Calu3 (cell line): ENCODE measurements around the gene FLT3LG. TPM values are rescaled to one million over a fixed set of nuclear protein-coding genes. Genes with fewer than 3 reads are reported as not detected.
A peak's percentile ranks its signal among the peaks of the same experiment; 100 is the strongest.

Experiments
- BruUV-seq: library from RNA; stranded (reverse); fragments of 400-500 nt; replicated peaks from 2 replicates; lab custom pipeline; 2021; lab: Mats Ljungman, UMichigan
- CTCF ChIA-PET: fragments of 300-600 bp; sonication (Branson Sonifier 250); formaldehyde crosslinking; loops from one replicate; lab custom pipeline; 2022; ENCODE audit warnings: antibody characterized with exemption; lab: Charles Lee
- DNase-seq: peaks from one replicate; pipeline ENCODE4 v3.0.0; 2022
- H3K27ac Mint-ChIP-seq: one replicate; pipeline ENCODE4 v1.8.0; 2022; ENCODE audit warnings: mixed read lengths; ENCODE audit not compliant: unreplicated experiment
- H3K27me3 Mint-ChIP-seq: one replicate; pipeline ENCODE4 v1.8.0; 2022; ENCODE audit warnings: mixed read lengths; ENCODE audit not compliant: unreplicated experiment
- H3K36me3 Mint-ChIP-seq: one replicate; pipeline ENCODE4 v1.8.0; 2022; ENCODE audit warnings: mild to moderate bottlenecking, moderate library complexity, mixed read lengths; ENCODE audit not compliant: insufficient read depth, unreplicated experiment
- H3K4me1 Mint-ChIP-seq: one replicate; pipeline ENCODE4 v1.8.0; 2022; ENCODE audit warnings: mild to moderate bottlenecking, low read depth, mixed read lengths; ENCODE audit not compliant: unreplicated experiment
- H3K4me3 Mint-ChIP-seq: one replicate; pipeline ENCODE4 v1.8.0; 2022; ENCODE audit warnings: mild to moderate bottlenecking, low read depth, moderate library complexity, mixed read lengths; ENCODE audit not compliant: unreplicated experiment
- H3K9me3 Mint-ChIP-seq: one replicate; pipeline ENCODE4 v1.8.0; 2022; ENCODE audit warnings: low read depth, mixed read lengths; ENCODE audit not compliant: unreplicated experiment
- intact Hi-C: fragments of 100-400 bp; cut with micrococcal nuclease; formaldehyde crosslinking; loops from one replicate; pipeline ENCODE4 v1.10.0; 2022; ENCODE audit not compliant: unreplicated experiment
- microRNA-seq: library from miRNA; unstranded; fragments of <30 nt; microRNA quantifications from one replicate; pipeline ENCODE4 v1.2.0, GENCODE V29; 2022
- total RNA-seq: library from RNA; stranded (reverse); gene quantifications from 2 replicates; pipeline ENCODE4 v1.2.3, GENCODE V29; 2022
- TF ChIP-seq, protein P1 (sequence below): fragments of 200-600 bp; IDR thresholded peaks from one replicate; pipeline ENCODE4 v1.8.0; 2022; ENCODE audit warnings: antibody characterized with exemption; ENCODE audit not compliant: unreplicated experiment

The FLT3LG gene
- total RNA-seq, 1 experiment from 2014 or later: 4.8 TPM

DNA sequence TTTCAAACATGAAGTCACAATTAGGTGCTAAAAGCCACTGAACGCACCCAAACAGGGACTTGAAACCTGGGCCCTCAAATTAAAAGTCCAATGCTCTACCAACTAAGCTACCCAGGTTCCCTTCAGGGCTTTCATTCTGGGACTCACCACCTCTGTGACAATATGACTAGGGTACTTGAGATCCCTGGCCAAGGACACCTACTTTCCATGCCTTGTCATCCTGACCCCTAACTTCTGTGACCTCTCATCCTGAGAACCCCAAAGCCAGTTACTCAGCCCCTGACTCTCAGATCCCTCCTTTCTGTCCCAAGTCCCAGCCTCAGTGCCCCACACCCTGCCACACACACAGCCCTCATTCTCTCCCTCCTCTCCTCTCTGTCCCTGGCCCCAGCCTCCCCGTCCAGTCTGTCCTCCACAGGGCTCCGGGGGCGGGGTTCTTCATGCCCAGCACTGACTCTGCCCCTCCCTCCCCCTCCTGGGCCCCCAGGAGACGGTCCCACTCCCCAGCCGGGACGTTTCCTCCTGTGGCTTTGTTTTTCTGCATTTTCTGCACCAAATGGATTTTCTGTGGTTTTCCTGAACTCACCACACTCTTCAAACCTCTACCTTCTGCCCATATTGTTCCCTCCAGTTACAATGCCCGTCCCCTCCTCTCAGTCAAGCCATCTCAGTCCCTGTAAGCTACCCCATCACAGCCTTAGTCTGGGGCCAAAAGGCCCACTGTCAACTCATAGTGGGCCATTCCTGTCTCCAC is 60.8 kb downstream of the FLT3LG start:
- TF ChIP-seq, protein P1, sequence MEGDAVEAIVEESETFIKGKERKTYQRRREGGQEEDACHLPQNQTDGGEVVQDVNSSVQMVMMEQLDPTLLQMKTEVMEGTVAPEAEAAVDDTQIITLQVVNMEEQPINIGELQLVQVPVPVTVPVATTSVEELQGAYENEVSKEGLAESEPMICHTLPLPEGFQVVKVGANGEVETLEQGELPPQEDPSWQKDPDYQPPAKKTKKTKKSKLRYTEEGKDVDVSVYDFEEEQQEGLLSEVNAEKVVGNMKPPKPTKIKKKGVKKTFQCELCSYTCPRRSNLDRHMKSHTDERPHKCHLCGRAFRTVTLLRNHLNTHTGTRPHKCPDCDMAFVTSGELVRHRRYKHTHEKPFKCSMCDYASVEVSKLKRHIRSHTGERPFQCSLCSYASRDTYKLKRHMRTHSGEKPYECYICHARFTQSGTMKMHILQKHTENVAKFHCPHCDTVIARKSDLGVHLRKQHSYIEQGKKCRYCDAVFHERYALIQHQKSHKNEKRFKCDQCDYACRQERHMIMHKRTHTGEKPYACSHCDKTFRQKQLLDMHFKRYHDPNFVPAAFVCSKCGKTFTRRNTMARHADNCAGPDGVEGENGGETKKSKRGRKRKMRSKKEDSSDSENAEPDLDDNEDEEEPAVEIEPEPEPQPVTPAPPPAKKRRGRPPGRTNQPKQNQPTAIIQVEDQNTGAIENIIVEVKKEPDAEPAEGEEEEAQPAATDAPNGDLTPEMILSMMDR: no peak
- no TSS peak for BruUV-seq
- CTCF ChIA-PET: interaction anchor here (0.5 to 0.7 kb wide), 3 partner anchors 12 to 52 kb away, joined by 3 to 5 read pairs (median 3); no protein-coding TSS in a partner anchor
- intact Hi-C loops: no loop called here
- Mint-ChIP-seq H3K4me3 (peak overlapping the region; percentile 84), H3K4me1 (peaks cover 21% of the 10 kb centered on the region), H3K36me3 (peaks cover 23% of the 10 kb centered on the region), H3K27me3 (peaks cover 16% of the 10 kb centered on the region), H3K9me3 (no peaks in the 10 kb centered on the region), H3K27ac (peak overlapping the region; percentile 33)
- no peak for DNase-seq

Small RNAs within 50 kb of the gene (microRNA-seq; reads per million reads assigned to microRNA genes)
- 2.8 reads per million for gene MIR150

Other genes starting within 250 kb of the FLT3LG start
- gene SLC6A16, start 149.0 kb upstream of the FLT3LG start, total RNA-seq: not detected in 2 replicates
- not detected in 2 replicates for gene CD37, start 138.8 kb upstream of the FLT3LG start, total RNA-seq
- 2.4 TPM in 2 replicates for gene TEAD2, start 111.8 kb upstream of the FLT3LG start, total RNA-seq
- not detected in 2 replicates for gene DKKL1, start 110.3 kb upstream of the FLT3LG start, total RNA-seq
- gene KASH5, start 86.0 kb upstream of the FLT3LG start, total RNA-seq: not detected in 2 replicates
- gene PTH2, start 50.8 kb upstream of the FLT3LG start, total RNA-seq: not detected in 2 replicates
- gene GFY, start 48.8 kb upstream of the FLT3LG start, total RNA-seq: not detected in 2 replicates
- gene SLC17A7, start 32.7 kb upstream of the FLT3LG start, total RNA-seq: not detected in 2 replicates
- gene PIH1D1, start 22.4 kb upstream of the FLT3LG start, total RNA-seq: 127 and 141 TPM in 2 replicates
- 34.4 and 36.1 TPM in 2 replicates for gene ALDH16A1, start 21.0 kb upstream of the FLT3LG start, total RNA-seq
- 1,844 and 1,993 TPM in 2 replicates for gene RPL13A, start 13.4 kb downstream of the FLT3LG start, total RNA-seq
- gene RPS11, start 22.2 kb downstream of the FLT3LG start, total RNA-seq: 1,643 and 1,795 TPM in 2 replicates
- 80.8 and 95.4 TPM in 2 replicates for gene FCGRT, start 38.4 kb downstream of the FLT3LG start, total RNA-seq
- 5.0 and 7.6 TPM in 2 replicates for gene RCN3, start 53.8 kb downstream of the FLT3LG start, total RNA-seq
- gene NOSIP, start 106.3 kb downstream of the FLT3LG start, total RNA-seq: 76.9 and 81.2 TPM in 2 replicates
- gene PRRG2, start 107.1 kb downstream of the FLT3LG start, total RNA-seq: 19.0 and 22.1 TPM in 2 replicates
- 51.4 and 53.0 TPM in 2 replicates for gene PRR12, start 117.0 kb downstream of the FLT3LG start, total RNA-seq
- gene RRAS, start 165.9 kb downstream of the FLT3LG start, total RNA-seq: 70.4 and 82.2 TPM in 2 replicates
- gene SCAF1, start 168.0 kb downstream of the FLT3LG start, total RNA-seq: 129 and 137 TPM in 2 replicates
- gene IRF3, start 191.6 kb downstream of the FLT3LG start, total RNA-seq: 189 and 191 TPM in 2 replicates
- gene BCL2L12, start 191.7 kb downstream of the FLT3LG start, total RNA-seq: 66.5 and 70.8 TPM in 2 replicates
- 350 and 369 TPM in 2 replicates for gene PRMT1, start 203.1 kb downstream of the FLT3LG start, total RNA-seq
- gene ADM5, start 215.4 kb downstream of the FLT3LG start, total RNA-seq: 17.0 and 18.5 TPM in 2 replicates
- 0.57 and 1.4 TPM in 2 replicates for gene CPT1C, start 216.9 kb downstream of the FLT3LG start, total RNA-seq